ENCODE results near the gene MAP3K15. TPM values are rescaled to one million over a fixed set of nuclear protein-coding genes. Genes with fewer than 3 reads are reported as not detected.

Gene MAP3K15
- total and polyA plus RNA-seq, 2 of the 13 experiments (the other 11 are each of a cell fraction or from before 2014, with no cell fraction given), result 3.9 to 6.4 TPM

- TF ChIP-seq, protein P1, sequence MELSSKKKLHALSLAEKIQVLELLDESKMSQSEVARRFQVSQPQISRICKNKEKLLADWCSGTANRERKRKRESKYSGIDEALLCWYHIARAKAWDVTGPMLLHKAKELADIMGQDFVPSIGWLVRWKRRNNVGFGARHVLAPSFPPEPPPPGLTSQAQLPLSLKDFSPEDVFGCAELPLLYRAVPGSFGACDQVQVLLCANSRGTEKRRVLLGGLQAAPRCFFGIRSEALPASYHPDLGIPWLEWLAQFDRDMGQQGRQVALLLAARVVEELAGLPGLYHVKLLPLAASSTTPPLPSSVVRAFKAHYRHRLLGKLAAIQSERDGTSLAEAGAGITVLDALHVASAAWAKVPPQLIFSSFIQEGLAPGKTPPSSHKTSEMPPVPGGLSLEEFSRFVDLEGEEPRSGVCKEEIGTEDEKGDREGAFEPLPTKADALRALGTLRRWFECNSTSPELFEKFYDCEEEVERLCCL (CRISPR knock-in tag; IDR thresholded peaks at IDR 0.05; ENCODE audit: borderline replicate concordance), result no peak
- TF ChIP-seq, protein P2, sequence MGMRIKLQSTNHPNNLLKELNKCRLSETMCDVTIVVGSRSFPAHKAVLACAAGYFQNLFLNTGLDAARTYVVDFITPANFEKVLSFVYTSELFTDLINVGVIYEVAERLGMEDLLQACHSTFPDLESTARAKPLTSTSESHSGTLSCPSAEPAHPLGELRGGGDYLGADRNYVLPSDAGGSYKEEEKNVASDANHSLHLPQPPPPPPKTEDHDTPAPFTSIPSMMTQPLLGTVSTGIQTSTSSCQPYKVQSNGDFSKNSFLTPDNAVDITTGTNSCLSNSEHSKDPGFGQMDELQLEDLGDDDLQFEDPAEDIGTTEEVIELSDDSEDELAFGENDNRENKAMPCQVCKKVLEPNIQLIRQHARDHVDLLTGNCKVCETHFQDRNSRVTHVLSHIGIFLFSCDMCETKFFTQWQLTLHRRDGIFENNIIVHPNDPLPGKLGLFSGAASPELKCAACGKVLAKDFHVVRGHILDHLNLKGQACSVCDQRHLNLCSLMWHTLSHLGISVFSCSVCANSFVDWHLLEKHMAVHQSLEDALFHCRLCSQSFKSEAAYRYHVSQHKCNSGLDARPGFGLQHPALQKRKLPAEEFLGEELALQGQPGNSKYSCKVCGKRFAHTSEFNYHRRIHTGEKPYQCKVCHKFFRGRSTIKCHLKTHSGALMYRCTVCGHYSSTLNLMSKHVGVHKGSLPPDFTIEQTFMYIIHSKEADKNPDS (CRISPR knock-in tag; IDR thresholded peaks at IDR 0.05), result no peak
- no peak for TF ChIP-seq MIER2 (CRISPR knock-in tag; IDR thresholded peaks at IDR 0.05)
Observed at GRCh38 chrX:19548934-19549333, 33.6 kb upstream of the MAP3K15 start (continued).

DNA sequence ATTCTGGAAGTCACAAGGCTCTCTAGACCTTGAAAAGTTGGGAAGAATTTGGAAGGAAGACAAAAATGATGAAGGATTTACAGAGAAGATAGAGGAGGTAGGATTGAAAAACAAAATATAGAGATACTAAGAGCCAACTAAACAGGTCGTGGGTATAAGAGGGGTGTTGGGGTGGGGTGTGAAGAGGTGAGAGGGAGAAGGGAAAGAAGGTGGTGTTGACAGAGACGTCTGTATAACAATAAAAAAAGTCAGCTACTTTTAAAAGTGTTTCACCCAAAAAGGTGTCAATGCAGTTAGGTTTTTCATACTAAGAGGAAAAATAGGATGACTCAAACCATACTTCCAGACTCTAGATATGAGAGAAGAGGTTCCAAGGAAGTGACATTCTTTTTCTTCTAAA, 33.0 kb upstream of the MAP3K15 start:
- no TSS peak for BruUV-seq (replicated peaks)
- in situ Hi-C loops (cut with HindIII; ENCODE audit: extremely low pct_ligation_motif_present, low pct_unique_long_range_greater_than_20kb), result loop anchor here (10.0 kb wide), 1 partner anchor 337 kb away; the partner anchor contains the start of gene SH3KBP1
- ATAC-seq, result no peak

More for the DNA sequence above, 33.0 kb upstream of the MAP3K15 start:
- no peak overlapping the region for H3K4me2 ChIP-seq (ENCODE audit: low read depth, low read length)
- CTCF ChIA-PET (ENCODE audit: low intra/inter-chr PET ratio, low total read pairs), result no interaction called here
- FAIRE-seq (no peak), DNase-seq (ENCODE audit: low spot score) (no peak)
- no peak overlapping the region for H3K27ac ChIP-seq (ENCODE audit: extremely low read length, insufficient read depth, low read length)
- no peak overlapping the region for H3K4me3 ChIP-seq (replicated peaks in 1 of 3; ENCODE audit: insufficient read depth in 1 of 3, low read depth in 2 of 3, low read length in 3 of 3)
- no peaks in the 10 kb centered on the region for H3K27me3 ChIP-seq (ENCODE audit: control insufficient read depth in 1 of 2, insufficient read depth in 2 of 2, low read length in 2 of 2)
- no peak overlapping the region for H2AFZ ChIP-seq (ENCODE audit: low read length)
- TF ChIP-seq ZNF354B (CRISPR knock-in tag; IDR thresholded peaks at IDR 0.05) (no peak), ATAD3A (CRISPR knock-in tag; IDR thresholded peaks at IDR 0.05) (no peak)
- H3K4me1 ChIP-seq (ENCODE audit: insufficient read depth, low read length), result no peaks in the 10 kb centered on the region
- peaks cover 0 to 5% of the 10 kb centered on the region in 2 experiments; a peak in 1 of 5 replicates for H3K36me3 ChIP-seq (replicated peaks in 1 of 2; ENCODE audit: control insufficient read depth in 1 of 2, insufficient read depth in 2 of 2, low read length in 2 of 2)
- no peaks in the 10 kb centered on the region for H4K20me1 ChIP-seq (ENCODE audit: insufficient read depth, low read length)
- H3K9me3 ChIP-seq (ENCODE audit: low read length), result no peaks in the 10 kb centered on the region
- no peaks in the 10 kb centered on the region for H3K79me2 ChIP-seq (ENCODE audit: insufficient read depth, low read length)
- 87% methylated on average over 2 of the region's 2 CpGs for WGBS (ENCODE audit: low lambda C conversion rate)
- POLR2A ChIA-PET, result no interaction called here
- H3K9ac ChIP-seq (ENCODE audit: insufficient read depth, low read depth, low read length), result no peak overlapping the region
- intact Hi-C loops (cut with micrococcal nuclease; ENCODE audit: unreplicated experiment), result no loop called here
